HCT116 (cell line): ENCODE results near the gene CRISPLD2. TPM values are rescaled to one million over a fixed set of nuclear protein-coding genes. Genes with fewer than 3 reads are reported as not detected.

Source experiments
- ATAC-seq: fragments of 200-7000 bp; cut with Tn5 transposase; 2 replicates; pipeline ENCODE4 v1.9.1; 2020; ENCODE audit warnings: mild to moderate bottlenecking, moderate library complexity
- BruUV-seq: library from RNA; stranded (reverse); fragments of 400-500 nt; replicated peaks from 2 replicates; lab custom pipeline; 2021; lab: Mats Ljungman, UMichigan
- CTCF ChIA-PET: fragments of 300-600 bp; sonication (Branson Sonifier 250); formaldehyde crosslinking; loops from one replicate; lab custom pipeline; 2021; ENCODE audit warnings: antibody characterized with exemption; lab: Charles Lee
- POLR2A ChIA-PET: fragments of 300-600, 350-600 bp; sonication (Branson Sonifier 250); formaldehyde crosslinking; loops from one replicate; lab custom pipeline; 2021; ENCODE audit warnings: antibody characterized with exemption; lab: Charles Lee
- RAD21 ChIA-PET, 2 experiments: fragments of 300-600 bp; sonication (Branson Sonifier 250); formaldehyde crosslinking; loops; one replicate each; lab custom pipeline; 2023; ENCODE audit warnings: low total read pairs in 2 of 2; ENCODE audit not compliant: uncharacterized antibody in 2 of 2, unreplicated experiment in 2 of 2, low non-redundant PET in 1 of 2; lab: Charles Lee
- DNase-seq: peaks from one replicate; pipeline ENCODE4 v3.0.0-alpha.2; 2010; ENCODE audit warnings: low read depth, low spot score
- H2AFZ ChIP-seq: fragments of 200-600 bp; shearing (Covaris generic), sonication (generic); 2 replicates; pipeline ENCODE4 v1.6.1; 2017; ENCODE audit warnings: low read depth, mixed run types, mixed read lengths, antibody characterized with exemption, low read length; ENCODE audit not compliant: poor library complexity, severe bottlenecking
- H3K27ac ChIP-seq: 2 replicates; pipeline ENCODE4 v1.5.1; 2012; ENCODE audit warnings: low read depth, low read length
- H3K27me3 ChIP-seq: fragments of 200-600 bp; sonication (generic); 2 replicates; pipeline ENCODE4 v1.6.1; 2016; ENCODE audit warnings: mixed run types, low read length, mixed read lengths; ENCODE audit not compliant: insufficient read depth
- H3K36me3 ChIP-seq, 2 experiments: fragments of 200-500 bp in 1 of 2; fragments of 200-600 bp in 1 of 2; sonication (Bioruptor generic) in 1 of 2; sonication (generic) in 1 of 2; 2 replicates each; pipeline versions ENCODE4 v1.5.1 to v1.6.1; 2014 to 2016; ENCODE audit warnings: low read length in 2 of 2, inconsistent platforms in 1 of 2, mixed read lengths in 1 of 2, mixed run types in 1 of 2; ENCODE audit not compliant: insufficient read depth in 2 of 2, control insufficient read depth in 1 of 2
- H3K4me1 ChIP-seq, 2 experiments: fragments of 200-600 bp in 1 of 2; sonication (generic) in 1 of 2; 2 replicates each; pipeline versions ENCODE4 v1.5.1 to v1.6.1; 2012 to 2017; ENCODE audit warnings: low read length in 2 of 2, inconsistent platforms in 1 of 2, mild to moderate bottlenecking in 1 of 2, mixed read lengths in 1 of 2, mixed run types in 1 of 2, moderate library complexity in 1 of 2; ENCODE audit not compliant: insufficient read depth in 2 of 2, control insufficient read depth in 1 of 2
- H3K4me2 ChIP-seq: fragments of 200-600 bp; sonication (generic); 2 replicates; pipeline ENCODE4 v1.6.1; 2017; ENCODE audit warnings: mixed run types, low read length, mixed read lengths
- H3K4me3 ChIP-seq, 2 experiments: fragments of 200-600 bp in 1 of 2; sonication (generic) in 1 of 2; replicated peaks in 1 of 2; 2 replicates each; pipeline ENCODE4 v1.5.1; 2011 to 2016; ENCODE audit warnings: low read length in 2 of 2, control low read depth in 1 of 2, low read depth in 1 of 2, mild to moderate bottlenecking in 1 of 2, mixed read lengths in 1 of 2, mixed run types in 1 of 2
- H3K79me2 ChIP-seq: fragments of 200-600 bp; sonication (generic); 2 replicates; pipeline ENCODE4 v1.6.1; 2017; ENCODE audit warnings: mild to moderate bottlenecking, mixed run types, low read length, moderate library complexity, mixed read lengths; ENCODE audit not compliant: insufficient read depth
- H3K9ac ChIP-seq: fragments of 200-600 bp; sonication (generic); 2 replicates; pipeline ENCODE4 v1.6.1; 2016; ENCODE audit warnings: low read length, mixed read lengths
- H3K9me2 ChIP-seq: fragments of 200-600 bp; sonication (generic), shearing (Covaris generic); 2 replicates; pipeline ENCODE4 v1.6.1; 2017; ENCODE audit warnings: mixed run types, mild to moderate bottlenecking, moderate library complexity; ENCODE audit not compliant: insufficient read depth
- H3K9me3 ChIP-seq, 2 experiments: fragments of 200-500 bp in 1 of 2; fragments of 200-600 bp in 1 of 2; sonication (Bioruptor generic) in 1 of 2; sonication (generic) in 1 of 2; 2 replicates each; pipeline ENCODE4 v1.6.1; 2014 to 2017; ENCODE audit warnings: low read length in 2 of 2, mixed read lengths in 2 of 2, inconsistent platforms in 1 of 2, low read depth in 1 of 2, mild to moderate bottlenecking in 1 of 2, mixed run types in 1 of 2, moderate library complexity in 1 of 2; ENCODE audit not compliant: control insufficient read depth in 1 of 2, insufficient read depth in 1 of 2
- H4K20me1 ChIP-seq: fragments of 200-600 bp; sonication (generic), shearing (Covaris generic); 2 replicates; pipeline ENCODE4 v1.6.1; 2017; ENCODE audit warnings: mixed run types, mild to moderate bottlenecking, moderate library complexity; ENCODE audit not compliant: insufficient read depth
- ATF3 ChIP-seq: IDR thresholded peaks from 2 replicates; pipeline ENCODE4 v1.6.1; 2012
- CBX3 ChIP-seq: IDR thresholded peaks from 2 replicates; pipeline ENCODE4 v1.6.1; 2012; ENCODE audit warnings: low read depth
- CEBPB ChIP-seq: IDR thresholded peaks from 2 replicates; pipeline ENCODE4 v1.6.1; 2012; ENCODE audit warnings: low read depth
- CTCF ChIP-seq, 3 experiments: fragments of 200-600 bp in 1 of 3; sonication (generic) in 1 of 3; IDR thresholded peaks in 2 of 3; conservative IDR thresholded peaks in 1 of 3; 2 replicates each; pipeline ENCODE4 v1.5.1; 2012 to 2017; ENCODE audit warnings: low read depth in 2 of 3, low read length in 2 of 3, antibody characterized with exemption in 1 of 3, borderline replicate concordance in 1 of 3, control low read depth in 1 of 3, mild to moderate bottlenecking in 1 of 3, mixed read lengths in 1 of 3, mixed run types in 1 of 3, moderate library complexity in 1 of 3; ENCODE audit not compliant: insufficient read depth in 1 of 3
- ELF1 ChIP-seq: IDR thresholded peaks from 2 replicates; pipeline ENCODE4 v1.6.1; 2012; ENCODE audit warnings: low read depth, borderline replicate concordance
- EZH2 ChIP-seq: fragments of 200-600 bp; sonication (generic); IDR thresholded peaks from 2 replicates; pipeline ENCODE4 v1.6.1; 2017; ENCODE audit warnings: antibody characterized with exemption, mixed run types
- EZH2phosphoT487 ChIP-seq: fragments of 200-600 bp; IDR thresholded peaks from 2 replicates; pipeline ENCODE4 v1.6.1; 2018; ENCODE audit warnings: antibody characterized with exemption, borderline replicate concordance
- FOSL1 ChIP-seq: IDR thresholded peaks from 2 replicates; pipeline ENCODE4 v1.6.1; 2012; ENCODE audit warnings: low read depth
- JUND ChIP-seq: IDR thresholded peaks from 2 replicates; pipeline ENCODE4 v1.6.1; 2012
- POLR2A ChIP-seq: IDR thresholded peaks from 2 replicates; pipeline ENCODE4 v1.7.0; 2011; ENCODE audit warnings: borderline replicate concordance; ENCODE audit not compliant: insufficient read depth, insufficient read length; ENCODE audit errors: extremely low read depth
- POLR2AphosphoS5 ChIP-seq: IDR thresholded peaks from 2 replicates; pipeline ENCODE4 v1.6.1; 2011; ENCODE audit warnings: mild to moderate bottlenecking, low read depth, low read length, moderate library complexity
- RAD21 ChIP-seq: IDR thresholded peaks from 2 replicates; pipeline ENCODE4 v1.6.1; 2012; ENCODE audit warnings: low read depth, mild to moderate bottlenecking
- SIN3A ChIP-seq: IDR thresholded peaks from 2 replicates; pipeline ENCODE4 v1.6.1; 2012; ENCODE audit warnings: low read depth
- SRF ChIP-seq: IDR thresholded peaks from 2 replicates; pipeline ENCODE4 v1.6.1; 2012; ENCODE audit warnings: low read depth
- TCF7L2 ChIP-seq: IDR thresholded peaks from 2 replicates; pipeline ENCODE4 v1.7.0; 2011; ENCODE audit warnings: borderline replicate concordance, inconsistent platforms; ENCODE audit not compliant: insufficient read depth, insufficient read length; ENCODE audit errors: extremely low read depth
- YY1 ChIP-seq: IDR thresholded peaks from 2 replicates; pipeline ENCODE4 v1.6.1; 2011; ENCODE audit warnings: low read length, low read depth, moderate library complexity, mild to moderate bottlenecking; ENCODE audit not compliant: insufficient replicate concordance; ENCODE audit errors: extremely low read depth
- ZFX ChIP-seq: fragments of 450-650 bp; IDR thresholded peaks from 2 replicates; pipeline ENCODE4 v1.6.1; 2017
- ZNF274 ChIP-seq: fragments of 200-500 bp; sonication (Bioruptor generic); IDR thresholded peaks from 2 replicates; pipeline ENCODE4 v1.6.1; 2014; ENCODE audit warnings: mild to moderate bottlenecking, low read depth, low read length, inconsistent platforms
- intact Hi-C: fragments of 100-400 bp; cut with micrococcal nuclease; formaldehyde crosslinking; loops from 2 replicates; pipeline ENCODE4 v1.10.0; 2022
- total RNA-seq: library from RNA; stranded (reverse); gene quantifications from one replicate; pipeline ENCODE4 v1.2.1, GENCODE V29; 2021; ENCODE audit not compliant: unreplicated experiment
- TF ChIP-seq, protein P1 (sequence below): IDR thresholded peaks from 2 replicates; pipeline ENCODE4 v1.6.1; 2011; ENCODE audit warnings: mild to moderate bottlenecking, low read length, moderate library complexity; ENCODE audit not compliant: insufficient replicate concordance; ENCODE audit errors: extremely low read depth
- TF ChIP-seq, protein P2 (sequence below): IDR thresholded peaks from 2 replicates; pipeline ENCODE4 v1.6.1; 2012

Gene CRISPLD2
- total RNA-seq, 1 experiment from 2014 or later: 4.6 TPM

DNA sequence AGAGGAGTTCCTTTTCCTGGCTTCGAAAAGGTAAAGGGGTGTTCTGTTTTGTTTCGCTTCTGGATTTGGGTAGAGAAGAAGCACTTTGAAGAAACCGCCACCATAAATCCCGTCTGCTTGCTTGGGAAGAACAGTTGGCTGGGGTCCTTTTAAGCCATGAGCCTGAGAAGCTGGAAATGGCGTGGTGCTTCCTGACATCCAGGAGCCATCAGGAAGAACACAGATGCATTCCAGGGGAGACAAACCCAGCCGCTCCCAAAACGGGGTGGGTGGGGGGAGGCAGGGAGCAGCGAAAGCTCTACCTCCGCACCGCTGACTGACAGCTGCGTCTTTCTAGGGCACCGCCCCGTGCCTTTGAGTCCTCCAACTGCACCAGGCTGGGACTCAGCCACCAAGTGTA lies 99.9 kb downstream of the CRISPLD2 start:
- H3K27ac ChIP-seq: no peak overlapping the region
- BruUV-seq: no TSS peak
- intact Hi-C loops: no loop called here

More for the DNA sequence above, 99.9 kb downstream of the CRISPLD2 start:
- TF ChIP-seq YY1: no peak
- TF ChIP-seq ELF1: no peak
- no peak for TF ChIP-seq RAD21
- TF ChIP-seq ATF3: no peak
- no peak for TF ChIP-seq EZH2
- TF ChIP-seq, protein P1, sequence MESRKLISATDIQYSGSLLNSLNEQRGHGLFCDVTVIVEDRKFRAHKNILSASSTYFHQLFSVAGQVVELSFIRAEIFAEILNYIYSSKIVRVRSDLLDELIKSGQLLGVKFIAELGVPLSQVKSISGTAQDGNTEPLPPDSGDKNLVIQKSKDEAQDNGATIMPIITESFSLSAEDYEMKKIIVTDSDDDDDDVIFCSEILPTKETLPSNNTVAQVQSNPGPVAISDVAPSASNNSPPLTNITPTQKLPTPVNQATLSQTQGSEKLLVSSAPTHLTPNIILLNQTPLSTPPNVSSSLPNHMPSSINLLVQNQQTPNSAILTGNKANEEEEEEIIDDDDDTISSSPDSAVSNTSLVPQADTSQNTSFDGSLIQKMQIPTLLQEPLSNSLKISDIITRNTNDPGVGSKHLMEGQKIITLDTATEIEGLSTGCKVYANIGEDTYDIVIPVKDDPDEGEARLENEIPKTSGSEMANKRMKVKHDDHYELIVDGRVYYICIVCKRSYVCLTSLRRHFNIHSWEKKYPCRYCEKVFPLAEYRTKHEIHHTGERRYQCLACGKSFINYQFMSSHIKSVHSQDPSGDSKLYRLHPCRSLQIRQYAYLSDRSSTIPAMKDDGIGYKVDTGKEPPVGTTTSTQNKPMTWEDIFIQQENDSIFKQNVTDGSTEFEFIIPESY: no peak
- TF ChIP-seq TCF7L2: no peak
- TF ChIP-seq POLR2A: no peak
- TF ChIP-seq CEBPB: no peak
- no peak for TF ChIP-seq EZH2phosphoT487
- TF ChIP-seq FOSL1: no peak
- TF ChIP-seq, protein P2, sequence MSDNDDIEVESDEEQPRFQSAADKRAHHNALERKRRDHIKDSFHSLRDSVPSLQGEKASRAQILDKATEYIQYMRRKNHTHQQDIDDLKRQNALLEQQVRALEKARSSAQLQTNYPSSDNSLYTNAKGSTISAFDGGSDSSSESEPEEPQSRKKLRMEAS: no peak
- no peak for TF ChIP-seq SRF
- no peak for TF ChIP-seq ZFX
- TF ChIP-seq JUND: no peak
- TF ChIP-seq POLR2AphosphoS5: no peak
- no peak for TF ChIP-seq SIN3A
- no peak for TF ChIP-seq CBX3
- TF ChIP-seq CTCF (IDR thresholded peaks at IDR 0.05 in 2 of 3, conservative IDR thresholded peaks at IDR 0.05 in 1 of 3; ENCODE audit: borderline replicate concordance in 1 of 3, insufficient read depth in 1 of 3, low read depth in 2 of 3, low read length in 2 of 3): no peak
- no peak for TF ChIP-seq ZNF274
- TF ChIP-seq, all 23 proteins: peak for 0
- ATAC-seq: no peak
- H3K36me3 ChIP-seq: no peaks in the 10 kb centered on the region
- peaks cover 40% of the 10 kb centered on the region for H3K27me3 ChIP-seq
- ChIA-PET RAD21 (no interaction called here), CTCF (no interaction called here), POLR2A (no interaction called here)
- no peaks in the 10 kb centered on the region for H3K79me2 ChIP-seq
- H2AFZ ChIP-seq: no peak overlapping the region
- H4K20me1 ChIP-seq: no peaks in the 10 kb centered on the region
- no peaks in the 10 kb centered on the region for H3K9me2 ChIP-seq
- no peak for DNase-seq
- no peak overlapping the region for H3K4me3 ChIP-seq
- no peaks in the 10 kb centered on the region for H3K9me3 ChIP-seq
- H3K9ac ChIP-seq: no peak overlapping the region
- no peak overlapping the region for H3K4me2 ChIP-seq
- H3K4me1 ChIP-seq: no peaks in the 10 kb centered on the region; a peak in 1 of 4 replicates
